ENCODE results near the gene PSAT1. TPM values are rescaled to one million over a fixed set of nuclear protein-coding genes. Genes with fewer than 3 reads are reported as not detected.
A peak's percentile ranks its signal among the peaks of the same experiment; 100 is the strongest.

Gene PSAT1
- total RNA-seq, 1 donor from 2014 or later, result 357 TPM

GRCh38 chr9:78324068-78324650 is 27.2 kb downstream of the PSAT1 start:
- no peaks in the 10 kb centered on the region for H3K27me3 ChIP-seq
- no peak overlapping the region for H3K4me3 ChIP-seq
- H3F3A ChIP-seq (ENCODE audit: low read depth), result peaks cover 26% of the 10 kb centered on the region
- Mint-ChIP-seq H3K9me3 (no peaks in the 10 kb centered on the region), H3K4me3 (no peak overlapping the region), H3K4me1 (peaks cover 18% of the 10 kb centered on the region), H3K27me3 (ENCODE audit: insufficient read depth, low read depth) (no peaks in the 10 kb centered on the region), H3K36me3 (peaks cover 82% of the 10 kb centered on the region), H3K27ac (peak overlapping the region; percentile 63)
- peaks cover 32% of the 10 kb centered on the region for H3K36me3 ChIP-seq
- peaks cover 19% of the 10 kb centered on the region for H3K79me2 ChIP-seq (ENCODE audit: low read depth)
- H2AFZ ChIP-seq (replicated peaks), result no peak overlapping the region
- no peak for DNase-seq (ENCODE audit: low spot score)
- no peaks in the 10 kb centered on the region for H3K9me3 ChIP-seq (ENCODE audit: low read depth)
- no peak overlapping the region for H3K4me2 ChIP-seq
- H3K27ac ChIP-seq, result no peak overlapping the region
- no peaks in the 10 kb centered on the region for H3K4me1 ChIP-seq
- TF ChIP-seq EZH2 (IDR thresholded peaks at IDR 0.05) (no peak), CTCF (IDR thresholded peaks at IDR 0.05) (no peak), EZH2phosphoT487 (IDR thresholded peaks at IDR 0.05) (no peak)
- H4K20me1 ChIP-seq (ENCODE audit: low read depth), result no peaks in the 10 kb centered on the region
- H3K9ac ChIP-seq, result no peak overlapping the region

- peaks cover 81% of the 10 kb centered on the region for H3K36me3 Mint-ChIP-seq
- peaks cover 19% of the 10 kb centered on the region for H3K79me2 ChIP-seq (ENCODE audit: low read depth)
- no peaks in the 10 kb centered on the region for H3K27me3 ChIP-seq
- H3K27ac ChIP-seq, result peak overlapping the region; percentile 21
- H3K4me1 Mint-ChIP-seq, result peaks cover 18% of the 10 kb centered on the region
- no peaks in the 10 kb centered on the region for H4K20me1 ChIP-seq (ENCODE audit: low read depth)
- H3K27ac Mint-ChIP-seq, result peak overlapping the region; percentile 63
- no peaks in the 10 kb centered on the region for H3K9me3 ChIP-seq (ENCODE audit: low read depth)
- H2AFZ ChIP-seq (replicated peaks), result no peak overlapping the region
- H3K4me2 ChIP-seq, result no peak overlapping the region
- H3K4me1 ChIP-seq, result no peaks in the 10 kb centered on the region
- TF ChIP-seq CTCF (IDR thresholded peaks at IDR 0.05) (no peak), EZH2 (IDR thresholded peaks at IDR 0.05) (no peak), EZH2phosphoT487 (IDR thresholded peaks at IDR 0.05) (no peak)
- peaks cover 28% of the 10 kb centered on the region for H3F3A ChIP-seq (ENCODE audit: low read depth)
- DNase-seq (ENCODE audit: low spot score), result no peak
- H3K9me3 Mint-ChIP-seq, result no peaks in the 10 kb centered on the region
- H3K36me3 ChIP-seq, result peaks cover 34% of the 10 kb centered on the region
- no peak overlapping the region for H3K4me3 Mint-ChIP-seq
- no peaks in the 10 kb centered on the region for H3K27me3 Mint-ChIP-seq (ENCODE audit: insufficient read depth, low read depth)
- no peak overlapping the region for H3K4me3 ChIP-seq
- H3K9ac ChIP-seq, result no peak overlapping the region
These were observed 27.8 kb downstream of the PSAT1 start for GRCh38 chr9:78324682-78325081.

- TF ChIP-seq EZH2phosphoT487 (IDR thresholded peaks at IDR 0.05), result no peak
- H3K36me3 ChIP-seq, result peaks cover 38% of the 10 kb centered on the region
- H3K27me3 ChIP-seq, result no peaks in the 10 kb centered on the region
- H3K9me3 Mint-ChIP-seq, result no peaks in the 10 kb centered on the region
- H3K27me3 Mint-ChIP-seq (ENCODE audit: insufficient read depth, low read depth), result no peaks in the 10 kb centered on the region
- H3K4me2 ChIP-seq, result no peak overlapping the region
- H3K36me3 Mint-ChIP-seq, result peaks cover 78% of the 10 kb centered on the region
- no peak for DNase-seq (ENCODE audit: low spot score)
- H3K4me1 Mint-ChIP-seq, result peaks cover 18% of the 10 kb centered on the region
- H3K4me1 ChIP-seq, result no peaks in the 10 kb centered on the region
- H3K27ac Mint-ChIP-seq, result peak overlapping the region; percentile 90
- H3F3A ChIP-seq (ENCODE audit: low read depth), result peaks cover 32% of the 10 kb centered on the region
- H3K9me3 ChIP-seq (ENCODE audit: low read depth), result no peaks in the 10 kb centered on the region
- H3K9ac ChIP-seq, result no peak overlapping the region
- no peak overlapping the region for H3K27ac ChIP-seq
- H3K4me3 Mint-ChIP-seq, result no peak overlapping the region
- H3K4me3 ChIP-seq, result no peak overlapping the region
- peaks cover 19% of the 10 kb centered on the region for H3K79me2 ChIP-seq (ENCODE audit: low read depth)
- no peak overlapping the region for H2AFZ ChIP-seq (replicated peaks)
- H4K20me1 ChIP-seq (ENCODE audit: low read depth), result no peaks in the 10 kb centered on the region
These were observed 28.4 kb downstream of the PSAT1 start for GRCh38 chr9:78325343-78325742.

- peaks cover 32% of the 10 kb centered on the region for H3F3A ChIP-seq (ENCODE audit: low read depth)
- no peak for TF ChIP-seq CTCF (IDR thresholded peaks at IDR 0.05)
- TF ChIP-seq EZH2phosphoT487 (IDR thresholded peaks at IDR 0.05), result no peak
- TF ChIP-seq EZH2 (IDR thresholded peaks at IDR 0.05), result no peak
- H3K9me3 ChIP-seq (ENCODE audit: low read depth), result no peaks in the 10 kb centered on the region
- H2AFZ ChIP-seq (replicated peaks), result no peak overlapping the region
- no peaks in the 10 kb centered on the region for H3K9me3 Mint-ChIP-seq
- no peak overlapping the region for H3K4me2 ChIP-seq
- no peak overlapping the region for H3K27ac ChIP-seq
- peak overlapping the region; percentile 90 for H3K27ac Mint-ChIP-seq
- no peak overlapping the region for H3K9ac ChIP-seq
- DNase-seq (ENCODE audit: low spot score), result no peak
- H3K79me2 ChIP-seq (ENCODE audit: low read depth), result peaks cover 19% of the 10 kb centered on the region
- H4K20me1 ChIP-seq (ENCODE audit: low read depth), result no peaks in the 10 kb centered on the region
- H3K36me3 ChIP-seq, result peaks cover 38% of the 10 kb centered on the region
- H3K27me3 ChIP-seq, result no peaks in the 10 kb centered on the region
- peaks cover 77% of the 10 kb centered on the region for H3K36me3 Mint-ChIP-seq
- H3K4me3 ChIP-seq, result no peak overlapping the region
- H3K4me1 Mint-ChIP-seq, result peaks cover 18% of the 10 kb centered on the region
- H3K4me3 Mint-ChIP-seq, result no peak overlapping the region
- no peaks in the 10 kb centered on the region for H3K27me3 Mint-ChIP-seq (ENCODE audit: insufficient read depth, low read depth)
- no peaks in the 10 kb centered on the region for H3K4me1 ChIP-seq
These were observed 29.0 kb downstream of the PSAT1 start for GRCh38 chr9:78325846-78326360.
